ENCODE measurements around the gene AGBL1.

DNA sequence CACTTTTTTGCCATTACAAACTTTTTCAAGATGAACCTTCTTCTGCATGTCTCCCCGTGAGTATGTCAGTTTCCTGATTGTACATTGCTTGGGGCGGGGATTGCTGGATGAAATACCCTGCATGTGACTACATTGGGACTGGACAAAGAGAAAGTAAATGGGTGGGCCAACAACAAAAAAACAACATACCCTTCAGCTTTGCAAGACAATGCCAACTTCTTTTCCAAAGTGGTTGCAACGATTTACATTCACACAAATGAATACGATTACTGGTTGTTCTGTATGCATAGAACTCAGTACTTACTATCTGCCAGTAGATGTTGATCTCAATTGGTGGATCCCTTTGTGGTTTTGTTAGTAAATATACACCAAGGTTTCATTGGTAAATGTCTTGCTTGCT is 908.4 kb downstream of the AGBL1 start:
- TF ChIP-seq, protein P1, sequence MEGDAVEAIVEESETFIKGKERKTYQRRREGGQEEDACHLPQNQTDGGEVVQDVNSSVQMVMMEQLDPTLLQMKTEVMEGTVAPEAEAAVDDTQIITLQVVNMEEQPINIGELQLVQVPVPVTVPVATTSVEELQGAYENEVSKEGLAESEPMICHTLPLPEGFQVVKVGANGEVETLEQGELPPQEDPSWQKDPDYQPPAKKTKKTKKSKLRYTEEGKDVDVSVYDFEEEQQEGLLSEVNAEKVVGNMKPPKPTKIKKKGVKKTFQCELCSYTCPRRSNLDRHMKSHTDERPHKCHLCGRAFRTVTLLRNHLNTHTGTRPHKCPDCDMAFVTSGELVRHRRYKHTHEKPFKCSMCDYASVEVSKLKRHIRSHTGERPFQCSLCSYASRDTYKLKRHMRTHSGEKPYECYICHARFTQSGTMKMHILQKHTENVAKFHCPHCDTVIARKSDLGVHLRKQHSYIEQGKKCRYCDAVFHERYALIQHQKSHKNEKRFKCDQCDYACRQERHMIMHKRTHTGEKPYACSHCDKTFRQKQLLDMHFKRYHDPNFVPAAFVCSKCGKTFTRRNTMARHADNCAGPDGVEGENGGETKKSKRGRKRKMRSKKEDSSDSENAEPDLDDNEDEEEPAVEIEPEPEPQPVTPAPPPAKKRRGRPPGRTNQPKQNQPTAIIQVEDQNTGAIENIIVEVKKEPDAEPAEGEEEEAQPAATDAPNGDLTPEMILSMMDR (IDR thresholded peaks at IDR 0.05): no peak
- TF ChIP-seq POLR2A (IDR thresholded peaks at IDR 0.05): no peak
- no peak for TF ChIP-seq POLR2AphosphoS5 (IDR thresholded peaks at IDR 0.05)

Data from prostate gland (tissue), 2 donors.